Upper lobe of right lung (tissue), 1 donor: ENCODE measurements around the gene INPPL1. TPM values are rescaled to one million over a fixed set of nuclear protein-coding genes. Genes with fewer than 3 reads are reported as not detected.

ENCODE experiments used
- ATAC-seq: fragments of 200-7000 bp; cut with Tn5 transposase; one replicate; pipeline ENCODE4 v1.9.1; 2020; ENCODE audit warnings: mild to moderate bottlenecking, moderate library complexity
- DNase-seq: peaks from one replicate; pipeline ENCODE4 v3.0.0-alpha.2; 2020
- H3K27ac ChIP-seq: fragments of 200-600 bp; one replicate; pipeline ENCODE4 v1.8.0; 2022
- H3K27me3 ChIP-seq: fragments of 200-600 bp; one replicate; pipeline ENCODE4 v1.8.0; 2022; ENCODE audit warnings: mild to moderate bottlenecking
- H3K36me3 ChIP-seq: fragments of 200-600 bp; one replicate; pipeline ENCODE4 v1.8.0; 2022
- H3K4me1 ChIP-seq: fragments of 200-600 bp; one replicate; pipeline ENCODE4 v1.8.0; 2022
- H3K4me3 ChIP-seq: fragments of 200-600 bp; one replicate; pipeline ENCODE4 v1.8.0; 2022; ENCODE audit warnings: mild to moderate bottlenecking
- H3K9me3 ChIP-seq: fragments of 200-600 bp; one replicate; pipeline ENCODE4 v1.8.0; 2022
- CTCF ChIP-seq: fragments of 200-600 bp; IDR thresholded peaks from one replicate; pipeline ENCODE4 v1.8.0; 2022; ENCODE audit warnings: antibody characterized with exemption
- intact Hi-C: fragments of 100-400 bp; cut with DNase I; formaldehyde crosslinking; loops from one replicate; pipeline ENCODE4 v1.11.0; 2022
- total RNA-seq: library from RNA; stranded (reverse); fragmentation: NEBNext Ultra II Directional; extraction: Animal tissue kit (Norgen Biotek cat#: 25700); gene quantifications from one replicate; pipeline ENCODE4 v1.2.1, GENCODE V29; 2021
- donor health status: DM: no; HTN: yes; CAD: no; lungs with severe emphysema.

The INPPL1 gene
- total RNA-seq, 1 donor from 2014 or later: 146 TPM

GRCh38 chr11:72230764-72231365 lies 6.3 kb downstream of the INPPL1 start:
- ATAC-seq (no peak), DNase-seq (peak; percentile 55)
- H3K4me3 ChIP-seq: no peak overlapping the region
- H3K27me3 ChIP-seq: no peaks in the 10 kb centered on the region
- TF ChIP-seq CTCF: no peak
- H3K27ac ChIP-seq: no peak overlapping the region
- no peaks in the 10 kb centered on the region for H3K9me3 ChIP-seq
- H3K4me1 ChIP-seq: peaks cover 4% of the 10 kb centered on the region
- intact Hi-C loops: no loop called here
- peaks cover 77% of the 10 kb centered on the region for H3K36me3 ChIP-seq

GRCh38 chr11:72231396-72232259 lies 7.1 kb downstream of the INPPL1 start:
- intact Hi-C loops: no loop called here

GRCh38 chr11:72232260-72233055 lies 7.9 kb downstream of the INPPL1 start:
- no peaks in the 10 kb centered on the region for H3K9me3 ChIP-seq
- H3K36me3 ChIP-seq: peaks cover 88% of the 10 kb centered on the region
- no peaks in the 10 kb centered on the region for H3K4me1 ChIP-seq
- no peak overlapping the region for H3K4me3 ChIP-seq
- peak; percentile 46 for DNase-seq
- no peak for TF ChIP-seq CTCF
- H3K27me3 ChIP-seq: no peaks in the 10 kb centered on the region
- H3K27ac ChIP-seq: no peak overlapping the region
- intact Hi-C loops: no loop called here
- no peak for ATAC-seq

More at GRCh38 chr11:72231396-72232259, 7.1 kb downstream of the INPPL1 start:
- H3K9me3 ChIP-seq: no peaks in the 10 kb centered on the region
- H3K4me3 ChIP-seq: no peak overlapping the region
- no peak for ATAC-seq
- H3K4me1 ChIP-seq: no peaks in the 10 kb centered on the region
- no peak for TF ChIP-seq CTCF
- peaks cover 83% of the 10 kb centered on the region for H3K36me3 ChIP-seq
- no peak overlapping the region for H3K27ac ChIP-seq
- H3K27me3 ChIP-seq: no peaks in the 10 kb centered on the region
- peak; percentile 41 for DNase-seq

- intact Hi-C loops: no loop called here
- peak; percentile 47 for DNase-seq
- H3K36me3 ChIP-seq: peaks cover 91% of the 10 kb centered on the region
Measured at GRCh38 chr11:72233056-72233772, 8.6 kb downstream of the INPPL1 start.

More at GRCh38 chr11:72233056-72233772, 8.6 kb downstream of the INPPL1 start:
- no peak for ATAC-seq
- Histone ChIP-seq H3K27me3 (no peaks in the 10 kb centered on the region), H3K4me1 (peaks cover 6% of the 10 kb centered on the region), H3K27ac (no peak overlapping the region), H3K9me3 (no peaks in the 10 kb centered on the region), H3K4me3 (no peak overlapping the region)
- no peak for TF ChIP-seq CTCF
